GM19438 (cell line): Measurements from ENCODE around the gene HCFC1R1.

Source experiments
- ATAC-seq: cut with Tn5 transposase; IDR thresholded peaks from one replicate; pipeline ENCODE4 v1.9.1; 2021; ENCODE audit warnings: low read depth; ENCODE audit not compliant: unreplicated experiment

HCFC1R1 gene

DNA sequence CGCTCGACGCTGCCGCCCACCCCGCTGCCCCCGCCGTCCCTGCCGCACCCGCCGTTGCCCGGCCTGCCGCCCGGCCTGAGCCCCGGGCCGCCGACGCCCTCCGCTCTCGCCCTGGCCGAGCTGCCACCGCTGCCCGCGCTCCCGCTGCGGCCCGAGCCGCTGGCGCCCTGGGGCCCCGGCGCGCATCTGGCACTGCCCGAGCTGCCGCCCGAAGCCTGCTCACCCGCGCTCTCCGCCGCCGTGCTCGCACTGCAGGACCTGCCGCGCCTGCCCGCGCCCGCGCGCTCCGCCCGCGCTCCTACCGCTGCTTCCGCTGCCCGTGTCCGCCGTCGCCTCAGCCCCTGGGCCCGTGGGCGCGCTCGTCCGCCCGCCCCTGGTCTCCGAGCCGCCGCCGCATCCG is 19.4 kb downstream of the HCFC1R1 start:
- peak; percentile 0 for ATAC-seq

DNA sequence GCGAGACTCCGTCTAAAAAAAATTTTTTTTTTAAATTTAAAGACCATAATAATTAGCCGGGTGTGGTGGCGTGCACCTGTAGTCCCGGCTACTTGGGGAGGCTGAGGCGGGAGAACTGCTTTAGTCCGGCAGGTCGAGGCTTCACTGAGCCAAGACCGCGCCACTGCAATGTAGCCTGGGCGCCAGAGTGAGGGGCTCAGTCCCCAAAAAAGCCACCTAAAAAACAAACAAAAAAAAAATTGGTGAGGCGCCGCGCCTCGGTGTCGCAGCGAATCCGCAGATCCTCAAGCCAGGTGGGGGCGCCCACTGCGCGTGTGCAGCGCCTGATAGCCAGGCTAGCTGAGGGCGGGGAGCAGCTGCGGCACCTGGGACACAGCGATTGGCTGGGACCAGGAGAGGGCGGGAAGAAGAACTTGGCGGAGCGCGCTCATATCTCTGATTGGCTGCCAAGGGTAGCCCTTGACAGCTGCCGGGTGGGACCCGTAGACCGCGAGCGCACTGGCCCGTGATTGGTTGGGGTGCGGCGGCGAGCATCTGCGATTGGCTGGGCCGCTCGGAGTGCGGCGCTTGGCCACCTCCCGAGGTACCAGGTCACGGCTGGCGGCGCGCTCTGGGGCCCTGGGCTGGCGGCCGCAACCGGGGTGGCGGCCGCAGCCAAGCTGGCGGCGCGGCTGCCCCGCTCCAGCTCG is 20.0 kb downstream of the HCFC1R1 start:
- ATAC-seq: peak; percentile 88

DNA sequence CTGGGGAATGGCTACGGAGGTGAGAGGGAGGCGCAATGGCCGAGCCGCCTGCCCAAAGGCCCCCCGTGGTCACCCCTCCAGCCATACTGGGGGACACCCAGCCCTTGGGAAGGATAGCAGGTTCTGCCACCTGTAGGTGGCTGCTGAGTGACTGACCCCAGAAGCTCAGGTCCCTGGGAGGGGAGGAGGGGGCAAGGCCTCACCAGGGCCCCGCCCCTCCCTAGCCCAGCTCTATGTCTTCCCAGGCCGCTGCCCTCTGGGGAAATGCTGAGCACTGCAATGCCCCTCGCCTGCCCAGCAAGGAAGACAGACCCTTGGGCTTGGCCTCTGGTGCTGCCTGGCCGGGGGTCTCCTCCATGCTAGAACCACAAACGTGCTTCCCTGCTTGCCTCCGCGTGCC is 22.4 kb downstream of the HCFC1R1 start:
- ATAC-seq: no peak

DNA sequence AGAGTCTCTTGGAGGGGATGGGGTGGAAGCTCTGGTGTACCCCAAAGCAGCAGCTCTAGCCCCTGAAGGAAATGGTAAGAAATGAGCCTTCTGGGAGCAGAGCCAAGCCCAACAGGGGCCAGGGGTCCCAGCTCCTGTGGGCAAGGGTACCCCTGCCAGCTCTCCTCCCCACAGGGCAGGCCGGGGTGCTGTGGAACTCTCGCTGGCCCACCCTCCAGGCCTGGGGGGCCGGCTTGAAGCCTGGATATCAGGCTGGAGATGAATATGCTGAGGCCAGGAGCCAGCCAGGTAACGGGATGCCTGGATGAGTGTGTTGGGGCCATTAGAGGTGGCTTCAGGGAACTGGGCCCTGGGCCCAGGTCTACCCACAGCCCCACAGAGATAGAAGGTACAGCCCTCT is 23.2 kb downstream of the HCFC1R1 start:
- ATAC-seq: no peak

DNA sequence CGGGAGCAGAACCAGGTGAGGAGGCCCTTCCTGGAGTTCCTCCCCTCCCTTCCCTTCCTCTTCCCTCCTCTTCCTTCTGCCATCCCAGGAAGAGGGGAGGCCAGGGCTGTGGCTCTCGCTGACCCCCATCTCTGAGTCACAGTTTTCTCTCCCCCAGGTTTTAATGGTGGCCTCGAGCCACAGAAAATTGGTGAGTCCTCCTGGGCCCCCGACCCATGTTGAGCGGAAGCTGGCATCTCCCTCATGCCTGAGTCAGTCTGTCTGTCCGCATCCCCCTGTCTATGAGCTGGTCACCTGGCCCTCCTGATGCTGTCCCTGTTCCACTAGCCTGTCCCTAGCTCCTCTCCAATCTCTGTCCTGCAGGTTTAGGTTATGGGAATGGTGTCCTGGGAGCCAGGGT is 23.8 kb downstream of the HCFC1R1 start:
- no peak for ATAC-seq

DNA sequence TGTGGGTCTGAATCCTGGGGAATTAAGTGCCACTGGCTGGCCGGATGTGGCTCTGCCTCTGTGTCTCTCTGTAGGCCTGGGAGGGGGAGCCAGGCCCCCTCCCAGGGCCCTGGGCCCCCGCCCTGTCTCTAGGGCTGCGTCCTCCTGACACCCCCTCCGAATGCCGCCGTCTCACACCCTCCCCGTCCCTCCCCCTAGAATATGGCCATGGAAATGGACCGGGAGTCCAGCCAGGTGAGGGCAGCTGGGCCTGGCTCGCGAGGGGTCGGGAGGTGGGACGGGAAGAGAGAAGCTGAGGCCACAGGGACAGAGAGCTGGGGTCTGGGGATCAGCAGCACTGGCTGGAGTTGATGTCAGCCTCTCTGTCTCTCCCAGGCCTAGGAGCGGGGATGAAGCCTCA is 27.4 kb downstream of the HCFC1R1 start:
- ATAC-seq: no peak

DNA sequence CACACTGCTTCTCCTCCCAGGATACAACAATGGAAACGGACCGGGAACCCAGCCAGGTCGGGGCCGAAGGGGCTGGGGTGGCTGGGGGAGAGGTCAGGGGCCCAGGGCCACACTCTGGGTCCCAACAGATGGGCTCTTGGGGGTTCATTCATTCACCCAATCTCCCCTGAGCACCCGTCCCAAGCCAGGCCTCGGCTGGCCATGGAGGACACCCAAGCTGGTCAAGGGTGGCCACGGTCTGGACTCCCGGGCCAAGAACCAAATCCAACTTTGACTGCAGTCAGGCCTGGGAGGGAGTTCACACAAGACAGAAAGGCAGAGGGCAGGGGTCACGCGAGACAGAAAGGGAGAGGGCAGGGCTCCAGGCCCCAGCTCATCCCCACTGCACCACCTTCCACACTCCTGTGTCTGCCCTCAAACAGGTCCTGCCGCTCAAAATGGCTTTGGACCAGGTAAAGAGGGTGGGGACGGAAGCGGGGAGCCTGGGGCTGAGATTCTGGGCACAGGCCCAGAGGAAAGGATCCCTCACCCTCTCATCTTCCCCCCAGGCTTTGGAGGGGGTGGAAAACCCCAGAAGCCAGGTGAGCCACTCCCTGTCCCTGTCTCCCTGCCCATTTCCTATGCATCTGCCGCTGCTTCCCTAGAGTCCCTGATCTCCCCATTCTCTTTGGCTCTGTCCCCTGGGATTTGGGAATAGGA is 31.2 kb downstream of the HCFC1R1 start:
- ATAC-seq: no peak

DNA sequence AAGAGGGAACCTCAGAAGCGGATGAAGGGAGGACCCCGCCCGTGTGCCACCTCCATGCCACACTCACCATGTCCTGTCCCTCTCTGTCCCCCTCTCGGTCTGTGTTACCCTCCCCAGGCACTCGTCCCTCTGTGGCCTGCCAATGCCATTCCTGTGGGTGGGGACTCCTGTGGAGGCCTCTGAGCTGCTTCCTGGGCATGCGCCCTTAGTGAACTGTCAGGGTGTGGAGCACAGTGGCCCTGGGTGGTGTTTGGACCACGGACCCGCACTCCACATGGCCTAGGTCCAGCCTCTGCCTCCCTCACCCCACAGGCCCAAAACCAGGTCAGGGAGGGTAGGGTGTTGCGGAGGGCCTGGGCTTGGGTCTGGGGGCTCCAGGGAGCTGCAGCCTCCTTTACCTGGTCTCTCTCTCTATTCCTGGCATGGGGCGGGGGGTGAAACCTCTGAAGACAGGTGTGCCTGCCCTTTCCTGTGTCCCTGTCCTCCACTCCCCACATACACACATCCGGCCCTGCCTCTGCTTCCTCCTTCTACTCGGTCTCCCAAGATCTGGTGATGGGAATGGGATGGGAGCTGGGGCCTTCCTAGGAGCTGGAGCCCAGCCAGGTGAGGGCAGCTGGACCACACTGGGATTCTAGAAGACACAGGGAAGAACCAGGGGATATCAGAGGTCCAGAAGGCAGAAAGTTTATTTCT is 32.0 kb downstream of the HCFC1R1 start:
- ATAC-seq: no peak

DNA sequence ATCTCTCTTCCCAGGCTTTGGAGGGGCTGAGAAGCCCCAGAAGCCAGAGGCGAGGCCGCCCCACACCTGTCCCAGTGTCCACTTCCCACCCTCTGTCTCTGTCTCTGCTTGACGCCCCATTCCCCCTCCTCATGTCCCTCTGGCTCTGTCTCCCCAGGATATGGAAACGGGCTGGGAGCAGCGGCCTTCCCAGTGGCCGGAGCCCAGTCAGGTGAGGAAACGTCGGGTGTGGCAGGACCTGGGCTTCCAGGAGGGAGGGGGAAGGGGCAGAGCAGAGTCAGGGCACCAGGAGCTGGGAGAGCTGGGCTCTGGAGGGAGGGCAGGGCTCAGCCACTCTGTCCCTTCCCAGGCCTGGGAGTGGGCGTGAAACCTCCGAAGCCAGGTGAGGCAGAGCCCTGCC is 32.9 kb downstream of the HCFC1R1 start:
- no peak for ATAC-seq

DNA sequence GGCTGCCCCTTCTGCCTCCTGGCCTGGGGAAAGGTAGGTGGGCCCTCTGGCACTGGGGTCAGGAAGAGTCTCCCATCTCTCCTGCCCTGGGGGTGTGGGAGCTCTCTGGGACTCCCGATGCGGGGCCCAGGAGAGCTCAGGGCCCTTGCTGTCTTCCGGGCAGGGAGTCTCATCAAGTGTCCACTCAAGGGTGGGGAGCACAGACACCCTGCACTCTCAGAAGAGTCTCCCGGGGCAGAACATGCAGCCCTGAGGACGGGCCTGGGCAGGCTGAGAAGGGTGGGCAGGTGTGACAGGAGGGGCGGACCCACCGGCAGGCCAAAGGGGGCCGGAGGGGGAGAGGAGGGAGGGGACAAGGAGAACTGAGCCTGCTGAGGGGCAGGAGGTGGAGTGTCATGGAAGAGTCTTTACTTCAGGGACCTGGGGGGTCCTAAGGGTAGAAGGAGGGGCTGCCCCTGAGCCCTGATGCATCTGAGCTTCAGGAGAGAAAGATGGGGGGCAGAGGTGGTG is 35.1 kb downstream of the HCFC1R1 start:
- no peak for ATAC-seq

DNA sequence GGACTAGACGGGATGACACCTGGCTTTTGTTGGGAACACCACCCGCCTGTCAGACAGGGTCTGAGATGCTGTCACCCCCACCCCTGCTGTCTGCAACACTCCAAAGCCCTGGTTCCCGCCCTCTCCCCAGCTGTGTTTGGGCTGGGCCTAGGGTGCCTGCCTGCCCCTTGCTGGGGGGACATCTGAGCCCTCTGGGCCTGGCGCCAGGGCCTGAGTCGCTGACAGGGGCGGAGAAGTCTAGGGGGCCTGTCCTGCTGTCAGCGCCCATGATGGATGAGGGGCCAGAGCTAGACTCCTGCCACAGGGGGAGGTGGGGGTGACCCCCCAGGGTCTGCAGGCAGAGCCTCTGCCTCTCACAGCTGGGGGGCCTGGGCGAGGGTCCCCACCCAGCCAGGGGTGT is 35.9 kb downstream of the HCFC1R1 start:
- no peak for ATAC-seq

DNA sequence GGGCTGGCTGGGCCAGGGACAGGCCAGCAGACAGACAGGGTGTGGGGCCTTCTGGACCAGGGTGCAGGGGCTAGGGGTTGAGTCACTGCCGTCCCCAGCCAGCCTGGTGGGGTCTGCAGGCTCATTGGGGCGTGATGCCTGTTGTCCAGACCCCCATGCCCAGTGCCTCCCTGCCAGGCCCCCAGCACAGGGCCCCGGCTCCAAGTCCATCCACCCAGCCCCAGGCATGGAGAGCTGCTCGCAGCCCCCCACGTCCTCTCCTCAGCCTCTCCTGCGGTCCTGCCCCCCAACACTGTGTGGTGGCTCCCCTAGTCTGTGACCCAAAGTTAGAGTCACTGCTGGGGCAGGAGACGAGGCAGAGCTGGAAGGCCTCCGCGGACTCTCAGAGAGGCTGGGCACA is 36.5 kb downstream of the HCFC1R1 start:
- no peak for ATAC-seq

DNA sequence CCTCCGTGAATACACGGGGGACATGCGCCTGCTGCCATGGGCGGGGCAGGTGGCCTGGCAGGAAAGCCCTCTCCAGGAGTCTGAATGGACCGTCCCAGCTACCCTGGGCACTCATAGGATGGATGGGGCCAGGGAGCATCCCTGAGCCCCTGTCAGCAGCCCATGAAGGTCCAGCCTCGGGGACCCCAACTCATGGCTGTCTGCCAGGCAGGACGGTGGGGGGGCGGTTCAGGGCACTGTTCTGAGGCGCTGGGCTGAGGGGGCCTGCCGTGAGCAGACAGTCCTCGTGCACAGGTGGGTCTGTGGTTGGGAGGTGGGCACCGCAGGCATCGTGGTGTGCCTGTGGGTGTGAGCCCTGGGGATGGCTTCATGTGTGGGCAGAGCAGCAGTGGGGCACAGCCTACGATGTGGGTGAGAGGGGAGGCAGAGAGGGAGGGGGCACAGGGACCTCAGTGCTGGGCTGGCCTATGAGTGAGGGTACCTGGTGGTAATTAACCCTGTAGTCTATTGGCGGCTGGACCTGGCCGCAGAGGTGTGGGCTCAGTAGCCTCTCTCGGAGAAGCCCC is 37.0 kb downstream of the HCFC1R1 start:
- ATAC-seq: no peak

DNA sequence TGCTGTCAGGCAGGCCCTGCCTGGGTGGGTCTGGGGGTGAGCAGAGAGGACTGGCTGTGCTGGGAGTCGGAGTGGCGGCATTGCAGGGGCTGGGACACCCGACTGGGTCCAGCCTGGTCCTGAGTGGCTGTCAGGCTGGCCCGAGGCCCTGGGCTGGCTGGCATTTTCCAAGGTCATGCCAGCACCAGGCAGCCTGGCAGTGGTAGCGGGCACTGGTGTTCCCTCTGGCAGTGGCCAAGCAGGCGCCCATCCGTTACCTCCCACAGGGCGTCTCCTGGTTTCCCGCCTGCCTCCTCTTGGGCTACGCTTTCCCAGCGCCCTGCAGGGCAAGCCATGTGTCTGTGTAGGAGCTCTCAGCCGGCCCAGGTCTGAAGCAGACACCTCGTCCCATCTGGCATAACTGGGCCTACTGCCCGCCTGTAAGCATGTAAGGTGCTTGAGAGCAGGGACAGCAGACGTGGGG is 37.8 kb downstream of the HCFC1R1 start:
- ATAC-seq: no peak

DNA sequence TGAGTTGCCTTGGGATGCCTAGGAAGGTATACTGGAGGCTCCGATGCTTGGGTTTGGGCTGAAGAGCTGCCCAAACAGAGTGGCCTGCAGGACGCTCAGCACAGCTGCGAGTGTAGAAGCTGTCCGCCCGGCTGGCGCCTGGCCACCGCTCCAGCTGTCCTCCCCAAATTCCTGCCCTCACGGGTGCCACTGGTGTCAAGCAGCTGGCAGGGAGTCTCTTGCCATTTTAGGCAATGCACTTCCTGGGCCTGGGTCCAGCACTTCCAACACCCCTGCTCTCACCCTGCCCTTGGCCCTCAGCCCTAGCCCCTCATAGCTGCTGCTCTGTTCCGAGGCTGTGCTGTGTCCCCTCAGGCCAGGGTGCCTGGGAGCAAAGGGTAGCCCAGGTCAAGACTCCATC is 38.3 kb downstream of the HCFC1R1 start:
- no peak for ATAC-seq

DNA sequence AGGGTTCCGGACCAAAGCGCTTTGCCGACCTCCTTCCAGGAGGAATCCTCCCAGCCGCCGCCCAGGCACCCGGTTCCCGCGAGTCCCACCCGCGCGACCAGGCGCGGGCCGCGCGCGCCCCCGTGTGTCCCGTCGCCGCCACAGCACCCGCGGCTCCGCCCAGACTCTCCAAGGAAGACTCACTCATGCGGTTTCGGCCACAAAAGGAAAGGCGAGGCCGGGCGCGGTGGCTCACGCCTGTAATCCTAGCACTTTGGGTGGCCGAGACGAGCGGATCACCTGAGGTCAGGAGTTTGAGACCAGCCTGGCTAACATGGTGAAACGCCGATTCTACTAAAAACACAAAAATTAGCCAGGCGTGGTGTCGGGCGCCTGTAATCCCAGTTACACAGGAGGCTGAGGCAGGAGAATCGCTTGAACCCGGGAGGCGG is 40.0 kb downstream of the HCFC1R1 start:
- no peak for ATAC-seq

DNA sequence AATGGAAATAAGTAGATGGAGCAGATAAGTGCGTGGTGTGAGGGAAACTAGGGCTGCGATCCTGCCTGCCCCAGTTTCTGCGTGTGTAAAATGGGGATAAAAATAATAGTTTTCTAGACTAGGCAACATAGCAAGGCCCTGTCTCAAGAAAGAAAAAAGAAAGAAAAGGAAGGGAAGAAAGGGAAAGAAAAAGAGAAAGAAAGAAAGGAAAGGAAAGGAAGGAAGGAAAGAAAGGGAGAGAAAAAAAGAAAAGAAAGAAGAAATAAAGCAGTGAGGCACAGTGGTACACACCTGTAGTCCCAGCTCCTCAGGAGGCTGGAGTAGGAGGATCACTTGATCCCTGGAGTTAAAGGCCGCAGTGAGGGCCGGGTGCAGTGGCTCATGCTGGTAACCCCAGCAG is 41.3 kb downstream of the HCFC1R1 start:
- no peak for ATAC-seq

DNA sequence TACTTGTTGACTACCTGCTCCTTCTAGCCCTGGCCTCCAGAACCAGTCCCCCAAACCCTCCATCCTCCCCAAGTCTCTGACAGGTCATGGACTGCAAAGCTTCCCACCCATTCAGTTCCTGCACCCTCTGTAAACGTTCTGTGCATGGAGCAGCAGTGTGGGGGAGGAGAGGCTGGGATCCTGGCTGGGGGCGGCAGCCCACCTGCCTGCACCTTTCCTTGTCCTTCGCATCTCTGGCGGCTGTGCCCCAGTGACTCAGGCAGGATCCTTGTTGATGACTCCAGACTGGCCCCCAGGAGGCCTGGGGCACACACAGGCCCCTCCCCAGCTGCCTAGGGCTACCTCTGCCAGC is 41.9 kb downstream of the HCFC1R1 start:
- no peak for ATAC-seq

DNA sequence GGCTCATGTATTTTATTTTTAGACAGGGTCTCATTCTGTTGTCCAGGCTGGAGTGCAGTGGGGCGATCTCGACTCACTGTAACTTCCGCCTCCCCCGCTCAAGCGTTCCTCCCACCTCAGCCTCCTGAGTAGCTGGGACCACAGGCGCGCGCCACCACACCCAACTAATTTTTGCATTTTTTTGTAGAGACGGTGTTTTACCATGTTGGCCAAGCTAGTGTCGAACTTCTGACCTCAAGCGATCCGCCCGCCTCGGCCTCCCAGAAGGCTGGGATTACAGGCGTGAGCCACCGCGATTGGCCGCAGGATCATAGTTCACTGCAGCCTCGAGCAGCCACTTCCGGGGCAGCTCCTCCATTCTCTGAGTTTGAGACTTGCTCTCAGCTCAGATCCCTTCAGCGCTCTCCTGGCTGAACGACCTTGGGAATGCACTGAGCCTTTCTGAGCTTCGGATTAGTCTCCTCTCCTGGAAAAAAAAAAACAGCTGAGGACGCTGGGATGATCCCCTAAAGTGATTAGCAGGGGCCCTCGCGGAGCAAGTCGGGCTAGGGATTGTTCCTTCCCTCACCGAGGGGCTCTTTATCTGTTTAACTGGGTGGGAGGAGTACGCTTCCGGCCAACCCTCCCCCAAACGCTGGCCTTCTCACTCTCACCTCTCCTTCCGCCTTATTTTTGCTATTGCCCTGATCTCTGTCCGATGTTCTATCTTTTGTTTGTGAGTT is 42.4 kb downstream of the HCFC1R1 start:
- ATAC-seq: no peak
